HK-2 (cell line): ENCODE data around the gene ETAA1.

ENCODE experiments used
- DNase-seq: peaks from one replicate; pipeline ENCODE4 v3.0.0-alpha.2; 2018; ENCODE audit not compliant: unreplicated experiment

Gene ETAA1

GRCh38 chr2:67397143-67397986 is at the start of gene ETAA1:
Gene ETAA1 (plus strand): TSS chr2:67397333. CDS start chr2:67397449, 116 bp downstream.
- peak; percentile 92 for DNase-seq

DNA sequence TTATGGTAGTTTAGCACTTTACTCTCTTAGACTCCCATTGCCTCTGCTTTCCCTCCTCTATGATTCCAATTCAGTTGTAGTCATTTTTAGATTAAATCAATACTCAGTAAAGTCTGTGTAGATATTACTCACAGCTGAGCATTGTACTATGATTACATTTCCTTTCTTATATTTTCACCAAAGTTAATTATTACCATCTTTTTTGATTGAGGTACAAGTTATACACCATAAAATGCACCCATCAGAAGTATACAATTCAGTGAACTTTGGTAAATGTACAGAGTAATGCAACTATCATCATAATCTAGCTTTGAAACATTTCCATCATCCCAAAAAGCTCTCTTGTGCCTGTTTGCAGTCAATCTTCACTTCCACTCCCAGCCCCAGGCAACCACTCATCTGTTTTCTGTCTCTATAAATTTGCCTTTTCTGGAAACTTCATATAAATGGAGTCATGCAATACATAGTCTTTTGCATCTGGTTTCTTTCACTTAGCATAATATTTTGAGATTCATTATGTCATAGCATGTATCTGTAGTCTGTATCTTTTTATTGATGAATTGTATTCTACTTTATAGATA is 30.2 kb upstream of the ETAA1 start:
- no peak for DNase-seq

DNA sequence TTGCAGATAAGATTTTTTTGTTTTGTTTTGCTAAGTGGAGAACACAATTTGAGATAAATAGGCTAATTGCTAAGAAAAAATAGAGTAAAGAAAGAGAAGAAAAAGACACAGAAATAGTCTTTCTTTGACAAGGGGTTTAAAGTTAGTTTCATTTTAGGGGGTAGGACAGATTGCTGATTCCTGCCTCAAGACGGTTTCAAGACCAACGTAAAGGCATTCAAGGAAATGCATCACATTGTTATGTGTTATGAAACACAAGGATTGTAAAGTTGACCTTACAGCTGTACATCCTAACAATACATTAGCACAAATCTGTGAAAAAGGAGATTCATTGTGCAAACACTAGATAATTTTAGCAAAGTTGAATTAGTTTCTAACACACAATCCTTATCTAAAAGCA is 22.7 kb upstream of the ETAA1 start:
- no peak for DNase-seq

DNA sequence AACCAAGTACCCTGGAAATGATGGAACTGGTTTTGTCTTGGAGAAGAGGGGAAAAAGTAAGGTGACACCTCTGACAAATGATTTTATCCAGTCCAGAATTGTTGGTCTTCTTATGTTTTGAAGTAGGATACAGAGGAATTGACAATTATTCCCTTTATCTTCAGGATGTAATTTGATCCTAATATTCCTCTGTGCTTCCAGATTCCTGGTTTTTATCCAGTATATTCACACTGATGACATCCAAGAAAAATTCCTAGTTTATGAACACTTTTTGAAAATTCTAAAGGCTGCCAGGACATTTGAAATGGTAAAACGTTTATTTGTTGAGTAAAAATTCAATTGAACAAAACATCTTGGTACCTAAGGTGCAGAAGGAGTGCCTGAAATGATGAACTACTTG is 22.2 kb upstream of the ETAA1 start:
- DNase-seq = no peak

GRCh38 chr2:67378555-67378954 is 18.6 kb upstream of the ETAA1 start:
- DNase-seq = no peak

- DNase-seq = no peak
These were observed 18.1 kb upstream of the ETAA1 start for GRCh38 chr2:67379048-67379447.

DNA sequence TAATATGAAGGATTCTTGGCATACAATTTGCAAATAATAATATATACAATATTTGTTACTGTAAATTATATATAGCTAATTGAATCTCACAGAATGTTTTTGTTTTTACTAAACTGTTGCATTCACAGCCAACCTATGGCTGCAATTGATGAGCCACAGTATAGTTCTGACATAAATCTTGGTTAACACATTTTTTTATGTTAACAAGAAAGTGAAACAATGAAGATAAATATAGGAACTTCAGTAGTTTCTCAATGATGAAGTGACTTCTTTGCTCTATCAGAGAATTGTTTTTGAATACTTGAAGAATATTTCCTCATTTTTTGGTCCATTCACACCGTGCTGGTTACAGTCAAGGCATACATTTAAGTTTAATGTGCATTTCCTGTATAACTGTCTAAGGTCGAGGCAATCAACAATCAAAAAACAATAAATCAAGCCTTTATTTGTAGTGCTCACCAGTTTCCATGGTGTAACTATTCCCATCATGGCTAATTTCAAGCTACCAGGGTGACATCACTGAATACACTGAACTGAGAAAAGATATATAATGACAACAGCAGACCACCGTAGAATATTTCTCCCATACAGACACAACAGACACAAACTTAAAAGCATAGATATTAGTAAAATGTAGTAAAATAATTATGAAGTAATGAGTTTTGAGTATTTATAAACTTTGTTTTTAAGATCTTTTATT is 12.9 kb upstream of the ETAA1 start:
- DNase-seq = no peak

- no peak for DNase-seq
These were observed 8.5 kb upstream of the ETAA1 start for GRCh38 chr2:67388680-67389079.

DNA sequence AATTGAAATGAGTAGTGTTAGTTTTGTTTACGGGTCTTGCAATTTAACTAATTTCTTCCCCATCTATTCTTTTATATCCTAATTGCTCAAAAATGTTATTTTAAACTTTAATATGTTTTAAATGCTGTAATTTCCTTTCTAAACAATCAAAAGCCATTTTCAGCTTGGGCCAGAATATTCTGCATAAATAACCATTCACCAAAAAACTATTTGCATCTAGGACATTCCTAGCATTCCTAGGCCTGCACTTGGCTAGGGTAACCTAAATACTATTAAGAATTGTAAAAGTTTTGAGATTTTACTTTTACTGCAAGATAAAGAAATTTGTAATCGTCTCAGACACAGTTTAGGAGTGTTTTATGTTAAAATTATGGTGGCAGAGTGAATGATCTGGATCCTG is 7.8 kb upstream of the ETAA1 start:
- no peak for DNase-seq

- no peak for DNase-seq
These were observed 7.3 kb upstream of the ETAA1 start for GRCh38 chr2:67389788-67390187.

- DNase-seq = no peak
These were observed 3.9 kb upstream of the ETAA1 start for GRCh38 chr2:67393237-67393636.

DNA sequence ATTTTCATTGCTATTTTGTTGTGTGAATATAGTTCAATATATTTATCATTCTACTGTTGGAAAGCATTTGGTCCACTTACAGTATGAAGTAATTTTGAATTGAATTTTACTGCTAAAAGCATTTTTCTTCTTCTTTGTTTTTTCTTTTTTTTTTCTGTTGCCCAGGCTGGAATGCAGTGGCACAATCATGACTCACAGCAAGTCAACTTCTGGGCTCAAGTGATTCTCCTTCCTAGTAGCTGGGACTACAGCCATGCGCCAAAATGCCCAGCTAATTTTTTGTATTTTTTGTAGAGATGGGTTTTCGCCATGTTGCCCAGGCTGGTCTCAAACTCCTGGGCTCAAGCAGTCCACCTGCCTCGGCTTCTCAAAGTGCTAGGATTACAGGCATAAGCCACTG is 2.4 kb upstream of the ETAA1 start:
- DNase-seq = no peak

GRCh38 chr2:67399144-67399543 is 2.0 kb downstream of the ETAA1 start:
- DNase-seq = no peak

GRCh38 chr2:67399831-67400489 is 2.8 kb downstream of the ETAA1 start:
- DNase-seq = no peak

GRCh38 chr2:67400560-67401485 is 3.7 kb downstream of the ETAA1 start:
- no peak for DNase-seq

- DNase-seq = no peak
These were observed 11.2 kb downstream of the ETAA1 start for GRCh38 chr2:67408346-67408745.

- no peak for DNase-seq
These were observed 15.3 kb downstream of the ETAA1 start for GRCh38 chr2:67412424-67412823.

DNA sequence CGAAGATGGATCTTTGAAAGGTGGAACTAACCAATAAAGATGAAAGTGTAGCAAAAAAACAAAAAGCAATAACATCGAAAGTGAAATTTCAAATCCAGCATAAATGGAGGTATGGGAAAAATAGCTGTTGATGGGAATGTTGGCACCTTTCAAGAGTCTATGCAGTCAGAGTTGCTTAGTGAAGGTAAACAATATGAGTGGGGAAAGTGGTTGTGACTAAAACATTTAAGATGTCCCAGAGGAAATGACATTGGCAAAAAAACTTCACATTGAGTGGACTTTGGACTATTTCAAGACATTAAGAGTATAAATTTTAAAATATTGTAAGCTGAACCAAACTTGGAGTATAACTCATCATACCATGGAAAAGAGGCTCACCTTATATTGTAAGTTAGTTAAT is 17.7 kb downstream of the ETAA1 start:
- no peak for DNase-seq

DNA sequence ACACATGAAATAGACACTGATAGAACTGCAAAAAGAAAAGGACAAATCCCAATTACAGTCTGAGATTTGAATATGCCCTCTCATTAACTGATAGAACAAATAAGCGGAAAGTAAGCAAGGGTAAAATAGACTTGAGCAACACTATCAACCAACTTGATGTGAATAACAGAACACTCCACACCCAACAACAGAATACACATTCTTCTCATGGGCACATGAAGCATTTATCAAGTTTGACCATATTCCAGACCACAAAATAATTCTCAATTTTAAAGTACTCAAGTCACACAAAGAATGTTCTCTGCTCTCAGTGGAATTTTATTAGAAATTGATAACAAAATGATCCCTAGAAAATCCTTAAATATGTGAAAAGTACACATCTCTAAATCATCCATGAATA is 19.0 kb downstream of the ETAA1 start:
- no peak for DNase-seq

DNA sequence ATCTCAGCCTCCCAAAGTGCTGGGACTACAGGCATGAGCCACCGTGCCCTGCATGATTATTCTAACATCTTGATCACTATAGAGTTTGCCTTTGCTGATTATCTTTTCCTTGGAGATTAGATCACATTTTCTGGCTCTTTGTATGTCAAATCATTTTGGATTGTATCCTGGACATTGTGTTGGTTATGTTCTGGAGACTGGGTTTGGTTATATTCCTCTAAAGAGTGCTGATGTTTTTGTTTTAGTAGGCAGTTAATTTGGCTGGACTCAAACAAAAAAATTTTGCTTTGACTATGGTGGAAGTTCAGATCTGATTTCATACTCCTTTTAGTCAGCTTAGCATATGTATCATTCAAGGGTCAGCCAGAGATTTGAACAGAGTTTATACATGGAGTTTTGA is 26.4 kb downstream of the ETAA1 start:
- DNase-seq = no peak

DNA sequence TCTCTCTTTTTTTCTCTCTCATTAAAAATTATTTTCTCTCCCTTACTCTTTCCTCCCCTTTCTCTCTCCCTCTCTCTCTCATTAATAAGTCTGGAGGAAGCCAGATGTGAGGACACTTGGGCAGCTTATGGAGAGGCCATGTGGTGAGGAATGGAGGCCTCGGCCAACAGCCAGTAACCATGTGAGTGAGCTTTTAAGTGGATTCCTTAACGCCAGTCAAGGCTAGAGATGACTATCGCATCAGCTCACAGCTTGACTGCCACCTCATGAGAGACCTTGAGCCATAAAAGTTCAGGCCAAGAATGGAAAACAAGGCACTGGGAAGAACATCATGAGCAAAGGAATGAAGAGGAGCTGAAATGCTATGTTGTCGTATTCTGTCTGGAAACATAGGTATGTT is 39.1 kb downstream of the ETAA1 start:
- DNase-seq = peak; percentile 81
